Upper lobe of left lung (tissue), 6 donors: ENCODE data around the gene TCN2. TPM values are rescaled to one million over a fixed set of nuclear protein-coding genes. Genes with fewer than 3 reads are reported as not detected.
"Not testable (repeated sequence)": the region's sequence is repeated elsewhere in the genome, so short reads cannot be mapped to it uniquely, and the experiment has no call there.

Experiments
- ATAC-seq, 2 donors: fragments of 200-7000 bp; cut with Tn5 transposase; one replicate each; pipeline ENCODE4 v1.9.1; 2022; ENCODE audit warnings: mild to moderate bottlenecking in 2 of 2, moderate library complexity in 2 of 2; ENCODE audit not compliant: low FRiP score in 2 of 2
- DNase-seq, 2 donors: peaks; one replicate each; pipeline ENCODE4 v3.0.0-alpha.2; 2019 to 2020
- H3K27ac ChIP-seq, 4 donors: fragments of 200-600 bp; sonication (generic); one replicate each; pipeline ENCODE4 v1.5.1; 2016 to 2019
- H3K27me3 ChIP-seq, 4 donors: fragments of 200-600 bp; sonication (generic); one replicate each; pipeline ENCODE4 v1.5.1; 2017 to 2019
- H3K36me3 ChIP-seq, 4 donors: fragments of 200-600 bp; sonication (generic); one replicate each; pipeline ENCODE4 v1.5.1; 2016 to 2019
- H3K4me1 ChIP-seq, 4 donors: fragments of 200-600 bp; sonication (generic); one replicate each; pipeline ENCODE4 v1.5.1; 2018 to 2019
- H3K4me3 ChIP-seq, 4 donors: fragments of 200-600 bp; sonication (generic); one replicate each; pipeline ENCODE4 v1.5.1; 2017 to 2019; ENCODE audit warnings: mild to moderate bottlenecking in 2 of 4, moderate library complexity in 1 of 4
- H3K9me3 ChIP-seq, 4 donors: fragments of 200-600 bp; sonication (generic); one replicate each; pipeline ENCODE4 v1.5.1; 2018 to 2019
- CTCF ChIP-seq, 6 experiments: fragments of 450-650 bp in 4 of 6; fragments of 200-600 bp in 2 of 6; sonication (generic) in 2 of 6; IDR thresholded peaks; one replicate each; pipeline ENCODE4 v1.5.1; 2016 to 2019; ENCODE audit warnings: antibody characterized with exemption in 6 of 6
- EP300 ChIP-seq, 4 donors: sonication (generic); formaldehyde crosslinking; IDR thresholded peaks; one replicate each; pipeline ENCODE4 v1.5.1; 2017; ENCODE audit warnings: antibody characterized with exemption in 4 of 4, control low read depth in 2 of 4
- POLR2A ChIP-seq, 4 donors: fragments of 450-650 bp; IDR thresholded peaks; one replicate each; pipeline ENCODE4 v1.5.1; 2016 to 2017; ENCODE audit warnings: antibody characterized with exemption in 4 of 4, mild to moderate bottlenecking in 2 of 4
- POLR2AphosphoS5 ChIP-seq, 2 donors: sonication (generic); formaldehyde crosslinking; IDR thresholded peaks; one replicate each; pipeline ENCODE4 v1.5.1; 2017; ENCODE audit warnings: antibody characterized with exemption in 2 of 2
- WGBS, 2 donors: methylation state at CpG; one replicate each; pipeline ENCODE4 v1.1.5; 2017 to 2018; 5-methylcytosine and 5-hydroxymethylcytosine counted together
- total RNA-seq, 6 donors: library from RNA; depleted of rRNA in 4 of 6; stranded (reverse); fragments of >200 nt in 4 of 6; gene quantifications; one replicate each; pipeline versions ENCODE4 v1.1.0 to v1.2.1, GENCODE V29; 2016 to 2021
- donor health status: DM: no; HTN: no; CAD: no; lungs with moderate emphysema.
- donor health status: DM: no; HTN: yes; CAD: no; lungs with severe emphysema.

Gene TCN2
- total RNA-seq, 6 donors from 2014 or later, result 40.2 to 87.1 (median 60.7) TPM

DNA sequence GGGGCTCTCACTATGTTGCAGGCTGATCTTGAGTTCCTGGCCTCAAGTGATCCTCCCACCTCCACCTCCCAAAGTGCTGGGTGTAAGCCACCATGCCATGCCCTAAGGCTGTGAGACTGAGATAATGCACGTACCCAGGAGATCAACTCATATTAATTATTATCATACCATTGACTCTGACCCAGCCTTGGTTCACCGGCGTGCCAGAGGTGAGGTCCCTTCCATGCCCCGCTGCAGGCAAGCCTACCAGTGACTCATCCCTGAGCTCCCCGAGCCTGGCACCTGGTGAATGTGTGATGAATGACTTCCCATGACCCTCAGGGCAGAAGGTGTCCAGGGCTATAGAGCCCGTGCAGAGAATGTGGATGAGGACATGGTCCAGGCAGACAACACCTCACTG is 44.6 kb upstream of the TCN2 start:
- no peaks in the 10 kb centered on the region for H3K36me3 ChIP-seq
- H3K9me3 ChIP-seq, result no peaks in the 10 kb centered on the region
- H3K4me1 ChIP-seq, result no peaks in the 10 kb centered on the region
- TF ChIP-seq EP300 (IDR thresholded peaks at IDR 0.05), result no peak
- TF ChIP-seq POLR2AphosphoS5 (IDR thresholded peaks at IDR 0.05), result no peak
- ATAC-seq (no peak), DNase-seq (no peak)
- no peaks in the 10 kb centered on the region for H3K27me3 ChIP-seq
- no peak overlapping the region for H3K4me3 ChIP-seq
- WGBS, 2 donors, result 82% methylated on average over 6 of the region's 6 CpGs; no CpG with 5 or more reads in 1 of the 2 donors
- H3K27ac ChIP-seq, result no peak overlapping the region

GRCh38 chr22:30564045-30564760 is 42.8 kb upstream of the TCN2 start:
- ATAC-seq, result no peak
- H3K9me3 ChIP-seq, result no peaks in the 10 kb centered on the region
- WGBS, 2 donors, result 76 to 81% methylated on average over 7 to 8 of the region's 8 CpGs
- DNase-seq, result no peak
- H3K4me1 ChIP-seq, result no peaks in the 10 kb centered on the region
- no peak overlapping the region for H3K4me3 ChIP-seq
- no peaks in the 10 kb centered on the region for H3K27me3 ChIP-seq
- no peaks in the 10 kb centered on the region for H3K36me3 ChIP-seq
- TF ChIP-seq POLR2AphosphoS5 (IDR thresholded peaks at IDR 0.05), result no peak
- TF ChIP-seq CTCF (IDR thresholded peaks at IDR 0.05), result no peak
- TF ChIP-seq EP300 (IDR thresholded peaks at IDR 0.05), result no peak
- no peak for TF ChIP-seq POLR2A (IDR thresholded peaks at IDR 0.05)
- H3K27ac ChIP-seq, result no peak overlapping the region

- Histone ChIP-seq H3K27ac (no peak overlapping the region), H3K4me1 (no peaks in the 10 kb centered on the region), H3K4me3 (no peak overlapping the region), H3K9me3 (no peaks in the 10 kb centered on the region), H3K36me3 (no peaks in the 10 kb centered on the region), H3K27me3 (no peaks in the 10 kb centered on the region)
- DNase-seq (no peak), ATAC-seq (no peak)
- TF ChIP-seq POLR2AphosphoS5 (IDR thresholded peaks at IDR 0.05) (no peak), CTCF (IDR thresholded peaks at IDR 0.05) (no peak), EP300 (IDR thresholded peaks at IDR 0.05) (no peak), POLR2A (IDR thresholded peaks at IDR 0.05) (no peak)
- WGBS, 2 donors, result 56 to 62% methylated on average over 3 of the region's 3 CpGs
These were observed 42.2 kb upstream of the TCN2 start for GRCh38 chr22:30564761-30565119.

GRCh38 chr22:30565341-30565740 is 41.6 kb upstream of the TCN2 start:
- DNase-seq (no peak), ATAC-seq (no peak)
- Histone ChIP-seq H3K4me3 (no peak overlapping the region), H3K4me1 (no peaks in the 10 kb centered on the region), H3K36me3 (no peaks in the 10 kb centered on the region), H3K27ac (no peak overlapping the region), H3K9me3 (no peaks in the 10 kb centered on the region), H3K27me3 (no peaks in the 10 kb centered on the region)
- 82 to 97% methylated on average over 3 to 4 of the region's 4 CpGs for WGBS, 2 donors
- TF ChIP-seq EP300 (IDR thresholded peaks at IDR 0.05) (no peak), CTCF (IDR thresholded peaks at IDR 0.05) (no peak)

DNA sequence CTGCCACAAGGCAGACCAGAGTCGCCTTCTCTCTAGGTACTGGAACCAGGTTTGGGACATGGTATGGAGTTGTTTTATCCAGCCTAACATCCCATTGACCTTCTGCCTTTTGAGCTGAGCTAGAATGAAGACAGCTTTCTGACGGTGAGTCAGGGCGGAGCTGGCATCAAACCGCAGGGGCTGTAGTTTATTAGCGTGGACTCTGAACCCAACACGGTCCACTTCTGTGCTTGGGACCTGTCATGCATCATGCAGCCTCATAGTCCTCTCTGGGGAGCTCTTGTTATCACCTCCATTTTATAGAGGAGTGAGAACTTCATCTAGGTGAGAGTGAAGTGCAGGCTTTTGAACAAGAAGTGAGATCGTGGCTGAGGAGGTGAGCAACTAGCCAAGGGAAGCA is 40.8 kb upstream of the TCN2 start:
- ATAC-seq (no peak), DNase-seq (no peak)
- no peak overlapping the region for H3K27ac ChIP-seq

DNA sequence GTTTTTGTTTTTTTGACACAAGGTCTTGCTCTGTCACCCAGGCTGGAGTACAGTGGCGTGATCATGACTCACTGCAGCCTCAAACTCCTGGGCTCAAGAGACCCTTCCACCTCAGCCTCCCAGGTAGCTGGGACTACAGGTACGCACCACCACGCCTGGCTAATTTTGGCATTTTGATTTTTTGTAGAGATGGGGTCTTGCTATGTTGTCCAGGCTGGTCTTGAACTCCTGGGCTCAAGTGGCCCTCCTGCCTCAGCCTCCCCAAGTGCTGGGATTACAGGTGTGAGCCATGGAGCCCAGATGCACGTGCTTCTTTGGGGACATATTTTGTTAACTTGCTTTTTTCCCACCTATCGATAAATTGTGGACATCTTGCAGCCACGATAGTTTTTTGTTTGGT is 39.7 kb upstream of the TCN2 start:
- WGBS, 2 donors, result 90 to 93% methylated on average over 6 of the region's 6 CpGs
- H3K4me3 ChIP-seq, DNase-seq, H3K36me3 ChIP-seq, H3K27ac ChIP-seq, H3K4me1 ChIP-seq, ATAC-seq, H3K27me3 ChIP-seq, H3K9me3 ChIP-seq: not testable (repeated sequence)

More for the DNA sequence above, 40.8 kb upstream of the TCN2 start:
- H3K27me3 ChIP-seq, result no peaks in the 10 kb centered on the region
- no peaks in the 10 kb centered on the region for H3K36me3 ChIP-seq
- 75% methylated on average over 6 to 7 of the region's 7 CpGs for WGBS, 2 donors
- H3K4me1 ChIP-seq, result no peaks in the 10 kb centered on the region
- TF ChIP-seq POLR2AphosphoS5 (IDR thresholded peaks at IDR 0.05) (no peak), CTCF (IDR thresholded peaks at IDR 0.05) (no peak), EP300 (IDR thresholded peaks at IDR 0.05) (no peak), POLR2A (IDR thresholded peaks at IDR 0.05) (no peak)
- no peak overlapping the region for H3K4me3 ChIP-seq
- H3K9me3 ChIP-seq, result no peaks in the 10 kb centered on the region
